HL-60 (cell line): ENCODE measurements around the gene PTPRF.

ENCODE experiments used
- DNase-seq, 2 experiments: peaks; one replicate each; pipeline ENCODE4 v3.0.0-alpha.2; 2010 to 2020; ENCODE audit warnings: low read depth in 1 of 2, low spot score in 1 of 2
- H3K27ac ChIP-seq: fragments of 250-450 bp; sonication (Bioruptor Pico); replicated peaks from 2 replicates; pipeline ENCODE4 v1.5.1; 2020; ENCODE audit warnings: mild to moderate bottlenecking, moderate library complexity
- H3K27me3 ChIP-seq: fragments of 250-450 bp; sonication (Bioruptor Pico); 2 replicates; pipeline ENCODE4 v1.5.1; 2021; ENCODE audit warnings: mild to moderate bottlenecking, moderate library complexity; ENCODE audit not compliant: insufficient read depth, poor library complexity, severe bottlenecking
- H3K4me3 ChIP-seq: replicated peaks from 2 replicates; pipeline ENCODE4 v1.5.1; 2011; ENCODE audit warnings: mild to moderate bottlenecking, control low read depth, low read length; ENCODE audit not compliant: insufficient read depth
- GABPA ChIP-seq: IDR thresholded peaks from 2 replicates; pipeline ENCODE4 v1.6.1; 2012; ENCODE audit warnings: low read depth
- POLR2AphosphoS5 ChIP-seq: IDR thresholded peaks from 2 replicates; pipeline ENCODE4 v1.6.1; 2012; ENCODE audit warnings: low read depth
- REST ChIP-seq: IDR thresholded peaks from 2 replicates; pipeline ENCODE4 v1.6.1; 2012; ENCODE audit warnings: low read depth; ENCODE audit not compliant: insufficient replicate concordance
- SPI1 ChIP-seq: IDR thresholded peaks from 2 replicates; pipeline ENCODE4 v1.6.1; 2012; ENCODE audit warnings: low read depth, mild to moderate bottlenecking, borderline replicate concordance
- TF ChIP-seq, protein P1 (sequence below): IDR thresholded peaks from one replicate; pipeline ENCODE4 v1.5.1; 2011; ENCODE audit warnings: low read length, control low read depth, inconsistent platforms; ENCODE audit not compliant: insufficient read depth

PTPRF gene

GRCh38 chr1:43605157-43605556 lies 74.5 kb downstream of the PTPRF start:
- H3K27me3 ChIP-seq, result no peaks in the 10 kb centered on the region
- H3K27ac ChIP-seq, result no peak overlapping the region
- no peak overlapping the region for H3K4me3 ChIP-seq
- TF ChIP-seq, protein P1, sequence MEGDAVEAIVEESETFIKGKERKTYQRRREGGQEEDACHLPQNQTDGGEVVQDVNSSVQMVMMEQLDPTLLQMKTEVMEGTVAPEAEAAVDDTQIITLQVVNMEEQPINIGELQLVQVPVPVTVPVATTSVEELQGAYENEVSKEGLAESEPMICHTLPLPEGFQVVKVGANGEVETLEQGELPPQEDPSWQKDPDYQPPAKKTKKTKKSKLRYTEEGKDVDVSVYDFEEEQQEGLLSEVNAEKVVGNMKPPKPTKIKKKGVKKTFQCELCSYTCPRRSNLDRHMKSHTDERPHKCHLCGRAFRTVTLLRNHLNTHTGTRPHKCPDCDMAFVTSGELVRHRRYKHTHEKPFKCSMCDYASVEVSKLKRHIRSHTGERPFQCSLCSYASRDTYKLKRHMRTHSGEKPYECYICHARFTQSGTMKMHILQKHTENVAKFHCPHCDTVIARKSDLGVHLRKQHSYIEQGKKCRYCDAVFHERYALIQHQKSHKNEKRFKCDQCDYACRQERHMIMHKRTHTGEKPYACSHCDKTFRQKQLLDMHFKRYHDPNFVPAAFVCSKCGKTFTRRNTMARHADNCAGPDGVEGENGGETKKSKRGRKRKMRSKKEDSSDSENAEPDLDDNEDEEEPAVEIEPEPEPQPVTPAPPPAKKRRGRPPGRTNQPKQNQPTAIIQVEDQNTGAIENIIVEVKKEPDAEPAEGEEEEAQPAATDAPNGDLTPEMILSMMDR, result no peak
- TF ChIP-seq SPI1, result no peak
- DNase-seq, result no peak

DNA sequence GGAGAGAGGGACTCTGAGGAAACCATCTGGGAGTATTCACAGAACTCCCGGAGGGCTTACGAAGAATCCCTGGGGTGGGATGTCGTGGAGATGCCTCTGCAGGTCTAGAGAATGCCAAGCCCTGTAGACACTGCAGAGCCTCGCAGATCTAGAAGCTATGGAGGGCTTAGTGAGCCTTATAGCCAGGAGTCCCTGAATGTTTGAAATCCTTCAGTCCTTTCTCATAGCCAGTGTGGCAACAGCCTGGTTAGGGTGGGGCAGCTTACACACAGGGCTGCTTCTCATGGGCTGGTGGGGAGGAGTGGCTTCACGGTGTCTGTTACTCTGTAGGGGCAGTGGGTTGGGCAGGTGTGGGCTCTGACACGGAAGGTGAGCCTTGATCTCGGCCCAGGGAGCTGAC lies 75.1 kb downstream of the PTPRF start:
- Histone ChIP-seq H3K4me3 (no peak overlapping the region), H3K27ac (no peak overlapping the region), H3K27me3 (no peaks in the 10 kb centered on the region)
- no peak for TF ChIP-seq GABPA
- no peak for TF ChIP-seq POLR2AphosphoS5
- TF ChIP-seq, protein P1, result no peak
- DNase-seq, result no peak

- Histone ChIP-seq H3K27ac (no peak overlapping the region), H3K27me3 (no peaks in the 10 kb centered on the region), H3K4me3 (no peak overlapping the region)
- TF ChIP-seq, protein P1, result no peak
- TF ChIP-seq POLR2AphosphoS5 (no peak), SPI1 (no peak), GABPA (no peak), REST (no peak)
- no peak for DNase-seq
Measured at GRCh38 chr1:43606624-43607023, 75.9 kb downstream of the PTPRF start.

- Histone ChIP-seq H3K27me3 (no peaks in the 10 kb centered on the region), H3K27ac (no peak overlapping the region), H3K4me3 (no peak overlapping the region)
- TF ChIP-seq SPI1, result no peak
- no peak for TF ChIP-seq POLR2AphosphoS5
- no peak for TF ChIP-seq GABPA
- TF ChIP-seq REST, result no peak
- TF ChIP-seq, protein P1, result no peak
- DNase-seq, result no peak
Measured at GRCh38 chr1:43608827-43609226, 78.1 kb downstream of the PTPRF start.
